HTERT RPE-1 (cell line): ENCODE measurements around the gene UBE2L3.
"Not testable (repeated sequence)": the region's sequence is repeated elsewhere in the genome, so short reads cannot be mapped to it uniquely, and the experiment has no call there.

Experiments used
- in situ Hi-C: fragments of 300-500 bp; cut with MboI; formaldehyde crosslinking; loops from 4 replicates; pipeline ENCODE4 v1.14.3; 2020; ENCODE audit warnings: low sequenced_read_pairs

UBE2L3 gene

GRCh38 chr22:21626073-21626734 is 58.7 kb downstream of the UBE2L3 start:
- in situ Hi-C loops = no loop called here

- in situ Hi-C loops = no loop called here
Measured at GRCh38 chr22:21626735-21627469, 59.4 kb downstream of the UBE2L3 start.

GRCh38 chr22:21628386-21629254 is 61.1 kb downstream of the UBE2L3 start:
- in situ Hi-C loops = no loop called here

- in situ Hi-C loops = no loop called here
Measured at GRCh38 chr22:21629255-21630149, 62.0 kb downstream of the UBE2L3 start, which contains the start of gene YDJC. TSS of gene YDJC (minus strand) at chr22:21630022. CDS start at chr22:21630014, 8 bp downstream.

- in situ Hi-C loops = no loop called here
Measured at GRCh38 chr22:21631025-21631424, 63.5 kb downstream of the UBE2L3 start.

GRCh38 chr22:21632237-21632895 is 64.9 kb downstream of the UBE2L3 start, which contains the start of gene CCDC116:
TSS of gene CCDC116 (plus strand) at chr22:21632760. CDS start at chr22:21633182, 422 bp downstream.
- in situ Hi-C loops = no loop called here

GRCh38 chr22:21632931-21633330 is 65.4 kb downstream of the UBE2L3 start:
- in situ Hi-C loops = no loop called here

- in situ Hi-C loops = no loop called here
Measured at GRCh38 chr22:21633481-21633880, 66.0 kb downstream of the UBE2L3 start.

GRCh38 chr22:21634081-21634480 is 66.6 kb downstream of the UBE2L3 start:
- in situ Hi-C loops = no loop called here

GRCh38 chr22:21634844-21635243 is 67.3 kb downstream of the UBE2L3 start:
- in situ Hi-C loops = no loop called here

- in situ Hi-C loops = no loop called here
Measured at GRCh38 chr22:21635771-21636510, 68.4 kb downstream of the UBE2L3 start.

GRCh38 chr22:21636629-21637218 is 69.2 kb downstream of the UBE2L3 start:
- in situ Hi-C loops = no loop called here

GRCh38 chr22:21637450-21637849 is 69.9 kb downstream of the UBE2L3 start:
- in situ Hi-C loops = not testable (repeated sequence)

- in situ Hi-C loops = no loop called here
Measured at GRCh38 chr22:21639359-21639758, 71.8 kb downstream of the UBE2L3 start.

- in situ Hi-C loops = no loop called here
Measured at GRCh38 chr22:21640810-21641209, 73.3 kb downstream of the UBE2L3 start.

GRCh38 chr22:21641417-21641788 is 73.9 kb downstream of the UBE2L3 start:
- in situ Hi-C loops = no loop called here

GRCh38 chr22:21641789-21642583 is 74.5 kb downstream of the UBE2L3 start, which contains the start of gene SDF2L1:
TSS of gene SDF2L1 (plus strand) at chr22:21642302. CDS start at chr22:21642337, 35 bp downstream.
- in situ Hi-C loops = no loop called here
